ENCODE data around the gene SRGAP1.
"Not testable (repeated sequence)": the region's sequence is repeated elsewhere in the genome, so short reads cannot be mapped to it uniquely, and the experiment has no call there.

SRGAP1 gene

GRCh38 chr12:64092507-64093196 is 248.2 kb downstream of the SRGAP1 start:
- no peak for DNase-seq

GRCh38 chr12:64093689-64094088 is 249.2 kb downstream of the SRGAP1 start:
- DNase-seq = no peak

GRCh38 chr12:64097366-64098105 is 253.0 kb downstream of the SRGAP1 start:
- DNase-seq = no peak

DNA sequence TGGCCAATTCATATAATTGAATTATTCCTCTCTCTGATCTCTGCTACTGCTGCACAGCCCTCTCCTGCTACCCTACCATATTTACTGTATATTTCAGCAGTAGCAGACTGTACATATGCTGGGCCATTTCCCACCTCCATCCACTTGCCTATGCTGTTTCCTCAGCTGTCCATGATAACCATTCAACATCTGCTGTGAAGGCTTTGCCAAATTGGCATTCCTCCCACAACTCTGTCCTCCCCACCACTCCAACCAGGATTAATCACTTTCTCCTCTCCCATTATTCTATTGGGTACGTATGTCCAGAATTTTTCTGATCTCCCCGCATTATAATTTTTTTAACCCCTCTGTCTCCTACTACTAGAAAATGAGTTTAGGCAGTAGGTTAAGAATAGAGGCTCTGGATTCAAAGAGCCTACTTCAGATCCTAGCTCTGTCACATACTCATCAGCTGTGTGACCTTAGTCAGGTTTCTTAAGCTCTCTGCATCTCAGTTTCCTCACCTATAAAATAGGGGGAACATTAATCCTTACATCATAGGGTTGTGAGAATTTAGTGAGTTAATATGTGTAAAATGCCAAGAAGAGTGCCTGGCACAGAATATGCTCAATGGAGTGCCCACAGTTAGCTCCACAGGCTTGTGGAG is 254.3 kb downstream of the SRGAP1 start:
- DNase-seq = no peak

DNA sequence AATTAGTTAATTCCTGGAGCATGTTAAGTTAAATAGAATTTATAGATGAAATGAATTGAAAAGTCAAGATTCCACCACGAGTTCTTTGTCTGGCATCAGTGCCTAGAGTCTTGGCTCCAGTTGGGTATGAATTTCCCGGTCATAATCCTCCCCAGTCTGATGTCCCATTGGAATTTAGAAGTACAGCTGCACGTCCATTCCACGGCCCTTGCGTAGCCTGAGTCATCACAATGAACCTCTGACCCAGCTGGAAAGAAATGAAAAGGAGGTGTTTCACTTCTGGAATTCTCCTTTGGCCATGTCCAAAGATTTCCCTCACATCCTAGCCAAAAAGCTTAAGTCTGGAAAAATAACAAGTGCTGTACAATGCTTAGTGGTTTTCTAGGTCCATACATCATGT is 254.9 kb downstream of the SRGAP1 start:
- DNase-seq = no peak

DNA sequence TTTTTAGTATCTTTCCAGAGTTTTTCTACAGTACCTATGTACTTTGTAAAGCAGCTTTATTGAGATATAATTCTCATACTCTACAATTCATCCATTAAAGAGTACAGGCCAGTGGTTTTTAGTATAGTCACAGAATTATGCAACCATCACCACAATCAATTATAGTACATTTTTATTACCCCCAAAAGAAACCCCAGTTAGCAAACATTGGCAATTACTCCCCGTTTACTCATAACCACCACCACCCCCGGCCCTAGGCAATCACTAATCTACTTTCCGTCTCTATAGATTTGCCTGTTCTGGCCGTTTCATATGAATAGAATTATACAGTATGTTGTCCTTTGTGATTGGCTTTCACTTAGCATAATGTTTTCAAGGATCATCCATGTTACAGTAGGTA is 257.8 kb downstream of the SRGAP1 start:
- no peak for DNase-seq

GRCh38 chr12:64103825-64104740 is 259.6 kb downstream of the SRGAP1 start:
- no peak for DNase-seq

DNA sequence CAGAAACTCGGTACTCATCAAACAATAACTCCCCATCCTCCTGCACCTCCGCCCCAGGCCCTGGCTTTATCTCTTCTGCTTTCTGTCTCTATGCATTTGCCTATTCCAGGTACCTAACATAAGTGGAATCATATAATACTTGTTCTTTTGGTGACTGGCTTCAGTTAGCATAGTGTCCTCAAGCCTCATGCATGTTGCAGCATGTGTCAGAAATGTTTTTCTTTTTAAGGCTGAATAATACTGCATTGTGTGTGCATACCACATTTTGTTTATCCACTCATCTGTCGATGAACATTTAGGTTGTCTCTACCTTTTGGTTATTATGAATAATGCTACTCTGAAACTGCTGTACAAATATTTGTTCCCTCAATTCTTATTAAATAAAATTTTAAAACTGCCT is 260.5 kb downstream of the SRGAP1 start:
- DNase-seq = no peak

- no peak for DNase-seq
These were observed 263.3 kb downstream of the SRGAP1 start for GRCh38 chr12:64107776-64108175.

DNA sequence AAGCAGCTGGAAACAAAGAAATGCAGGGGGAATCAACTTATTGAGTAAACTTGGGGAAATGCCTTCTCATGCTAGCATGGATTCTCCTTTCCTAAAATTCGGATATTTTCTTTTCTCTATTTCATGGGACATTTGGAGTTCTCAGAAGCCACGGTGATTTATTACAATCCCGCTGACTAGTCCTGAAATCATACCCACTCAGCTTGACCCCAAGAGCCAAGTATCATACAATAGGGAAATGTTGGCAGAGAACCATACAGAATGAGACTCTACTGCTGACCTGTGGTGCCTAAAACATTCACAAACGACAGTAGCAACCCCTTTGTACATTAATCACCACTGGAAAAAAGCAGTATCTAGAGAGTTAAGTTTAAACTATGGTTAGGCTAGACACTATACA is 265.2 kb downstream of the SRGAP1 start:
- DNase-seq = no peak

DNA sequence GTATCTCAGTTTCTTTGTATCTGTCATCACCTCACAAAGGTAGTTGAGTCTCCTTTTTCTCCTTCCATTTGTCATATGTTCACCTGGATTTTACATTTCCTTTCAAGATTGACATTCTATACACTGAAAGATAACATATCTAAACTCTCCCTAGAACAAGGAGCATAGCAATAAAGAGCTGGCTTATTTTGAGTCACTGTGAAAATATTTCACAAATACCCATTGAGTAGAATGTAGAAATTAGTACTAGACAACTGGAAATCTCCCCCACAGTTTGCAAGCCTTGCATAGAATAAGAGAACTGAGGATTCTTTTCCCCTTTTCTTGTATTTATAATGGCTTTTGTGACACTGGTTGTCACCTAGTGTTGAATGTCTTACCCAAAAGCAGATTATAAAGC is 266.4 kb downstream of the SRGAP1 start:
- DNase-seq = no peak

DNA sequence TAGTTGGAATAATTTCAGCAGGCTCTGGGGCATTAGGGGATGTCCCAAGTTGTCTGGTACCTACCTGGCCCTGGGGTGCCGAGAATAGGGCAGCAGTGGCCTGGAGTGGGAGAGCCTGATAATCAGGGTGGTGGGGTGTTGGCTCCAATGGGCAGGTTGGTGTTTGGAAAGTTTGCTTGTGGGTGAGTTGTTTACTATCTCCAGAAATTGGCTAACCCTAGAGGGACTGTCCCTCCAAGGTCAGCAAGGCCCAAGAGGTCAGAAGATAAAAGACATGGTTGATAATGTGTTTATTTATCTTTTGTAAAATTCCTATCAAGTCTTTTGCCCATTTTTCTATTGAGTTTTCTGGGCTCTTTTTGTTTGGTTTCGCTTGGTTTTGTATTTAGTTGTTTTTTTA is 272.5 kb downstream of the SRGAP1 start:
- DNase-seq = no peak

GRCh38 chr12:64120568-64120967 is 276.1 kb downstream of the SRGAP1 start:
- DNase-seq = no peak

DNA sequence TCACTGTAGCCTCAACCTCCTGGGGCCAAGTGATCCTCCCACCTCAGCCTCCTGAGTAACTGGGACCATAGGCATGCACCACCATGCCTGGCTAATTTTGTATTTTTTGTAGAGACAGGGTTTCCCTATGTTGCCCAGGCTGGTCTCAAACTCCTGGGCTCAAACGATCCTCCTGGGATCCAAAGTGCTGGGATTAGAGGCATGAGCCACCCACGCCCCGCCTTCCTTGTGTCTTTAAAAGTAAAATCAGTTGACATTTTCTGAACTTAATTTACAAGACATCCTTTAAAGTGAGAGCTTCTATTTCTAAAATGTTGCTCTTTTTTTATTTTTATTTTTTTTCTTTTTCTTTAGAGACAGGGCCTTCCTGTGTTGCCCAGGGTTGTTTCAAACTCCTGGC is 276.6 kb downstream of the SRGAP1 start:
- DNase-seq = not testable (repeated sequence)

DNA sequence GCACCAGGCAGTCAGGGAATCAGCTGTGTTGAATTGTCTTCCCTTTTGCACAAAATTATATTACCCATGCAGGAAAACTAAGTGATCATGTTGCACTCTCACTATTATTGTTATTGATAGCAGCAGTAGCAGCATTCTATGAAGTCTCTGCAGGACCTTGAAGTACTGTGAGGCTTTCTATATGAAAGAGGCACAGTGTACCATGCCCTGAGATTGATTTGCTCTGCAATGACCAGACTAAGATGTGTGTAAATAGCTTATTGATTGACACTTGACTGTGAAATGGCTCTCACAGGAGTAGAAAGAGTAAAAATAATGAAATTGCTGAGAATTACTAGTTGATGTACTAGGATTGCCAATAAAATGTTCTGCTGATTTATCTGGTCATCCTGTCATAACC is 277.7 kb downstream of the SRGAP1 start:
- DNase-seq = no peak

DNA sequence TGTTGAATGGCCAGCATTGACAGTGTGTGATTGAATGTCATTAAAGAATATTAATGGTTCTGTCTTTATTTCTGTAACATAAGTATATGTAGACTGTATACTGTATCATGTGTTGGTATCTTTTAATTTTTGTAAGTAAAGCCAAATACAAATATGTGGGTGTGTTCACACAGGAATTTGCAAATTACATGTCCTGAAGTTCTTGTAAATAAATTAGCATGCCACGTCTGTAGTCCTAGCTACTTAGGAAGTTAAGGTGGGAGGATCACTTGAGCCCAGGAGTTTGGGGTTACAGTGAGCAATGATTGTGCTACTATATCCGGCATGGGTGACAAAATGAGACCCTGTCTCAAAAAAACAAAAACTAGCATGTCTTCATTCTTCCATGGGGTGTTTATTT is 278.5 kb downstream of the SRGAP1 start:
- no peak for DNase-seq

- no peak for DNase-seq
These were observed 278.9 kb downstream of the SRGAP1 start for GRCh38 chr12:64123448-64123847.

- no peak for DNase-seq
These were observed 280.2 kb downstream of the SRGAP1 start for GRCh38 chr12:64124511-64125197.

DNA sequence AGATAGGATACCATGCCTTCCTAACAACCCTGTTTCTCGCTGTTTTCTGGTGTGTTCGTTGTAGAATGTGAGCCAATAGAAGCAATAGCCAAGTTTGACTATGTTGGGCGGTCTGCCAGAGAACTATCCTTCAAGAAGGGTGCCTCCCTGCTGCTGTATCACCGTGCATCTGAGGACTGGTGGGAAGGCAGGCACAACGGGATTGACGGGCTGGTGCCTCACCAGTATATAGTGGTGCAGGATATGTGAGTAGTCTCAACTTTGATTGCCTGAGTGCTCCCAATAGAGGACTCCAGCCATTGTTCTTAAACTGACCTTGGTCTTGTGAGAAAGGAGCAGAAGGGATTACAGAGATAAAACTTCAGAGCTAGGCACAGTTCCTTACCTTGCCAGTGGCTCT is 281.4 kb downstream of the SRGAP1 start:
- DNase-seq = no peak

DNA sequence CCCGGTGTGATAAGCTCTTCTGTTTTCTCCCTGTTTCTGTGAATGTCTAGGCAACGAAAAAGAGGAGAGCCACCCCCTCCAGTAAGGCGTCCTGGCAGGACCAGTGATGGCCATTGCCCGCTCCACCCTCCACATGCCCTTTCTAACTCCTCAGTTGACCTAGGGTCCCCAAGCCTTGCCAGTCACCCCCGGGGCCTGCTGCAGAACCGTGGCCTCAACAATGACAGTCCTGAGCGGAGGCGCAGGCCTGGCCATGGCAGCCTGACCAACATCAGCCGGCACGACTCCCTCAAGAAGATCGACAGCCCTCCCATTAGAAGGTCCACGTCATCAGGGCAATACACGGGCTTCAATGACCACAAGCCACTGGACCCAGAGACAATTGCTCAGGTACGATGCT is 283.3 kb downstream of the SRGAP1 start:
- DNase-seq = no peak

DNA sequence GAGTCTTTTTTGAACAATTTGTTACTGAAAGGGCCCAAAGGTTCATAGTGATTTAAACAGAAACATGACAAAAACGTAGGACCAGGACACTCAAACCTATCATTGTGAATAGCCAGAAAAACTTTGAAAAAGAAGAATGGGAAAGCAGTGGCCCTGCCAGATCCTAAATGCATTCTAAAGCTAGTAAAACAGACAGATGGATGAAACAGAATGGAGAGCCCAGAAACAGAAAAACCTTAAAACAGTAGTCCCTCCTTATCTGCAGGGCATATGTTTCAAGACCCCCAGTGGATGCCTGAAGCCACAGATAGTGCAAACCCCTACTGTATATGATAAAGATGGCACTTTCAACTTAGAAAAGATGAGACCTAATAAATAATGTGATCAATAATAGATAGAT is 283.9 kb downstream of the SRGAP1 start:
- DNase-seq = no peak

GRCh38 chr12:64130476-64130875 is 286.0 kb downstream of the SRGAP1 start:
- not testable (repeated sequence) for DNase-seq
